Epithelial cell of esophagus (primary cell): Measurements from ENCODE around the gene SH3BP4.

Source experiments
- DNase-seq: peaks from one replicate; pipeline ENCODE4 v3.0.0; 2010; ENCODE audit warnings: low read depth
- H3K4me3 ChIP-seq: 2 replicates; pipeline ENCODE4 v1.5.1; 2011; ENCODE audit warnings: mild to moderate bottlenecking, low read length, control low read depth
- TF ChIP-seq, protein P1 (sequence below): IDR thresholded peaks from 2 replicates; pipeline ENCODE4 v1.5.1; 2011; ENCODE audit warnings: low read depth, mild to moderate bottlenecking, low read length, control low read depth, inconsistent platforms; ENCODE audit not compliant: insufficient read depth; ENCODE audit errors: missing control alignments

The SH3BP4 gene

DNA sequence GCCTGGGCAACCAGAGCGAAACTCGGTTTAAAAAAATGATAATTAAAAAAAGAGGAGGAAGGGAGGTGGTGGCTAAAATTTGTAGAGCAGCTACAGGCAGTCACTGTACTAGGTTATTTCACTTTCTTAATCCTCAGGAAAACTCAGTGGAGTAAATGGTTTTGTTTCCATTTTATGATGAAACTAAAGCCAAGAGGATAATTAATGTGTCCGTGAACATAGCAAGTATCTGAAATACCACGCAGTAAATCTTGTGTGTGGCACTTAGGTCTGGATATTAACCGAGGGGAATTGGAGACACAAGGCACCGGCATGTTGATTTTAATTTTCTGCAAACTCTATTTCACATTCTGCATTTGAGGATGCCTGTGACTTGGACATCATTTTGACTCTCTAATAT is 14.5 kb downstream of the SH3BP4 start:
- TF ChIP-seq, protein P1, sequence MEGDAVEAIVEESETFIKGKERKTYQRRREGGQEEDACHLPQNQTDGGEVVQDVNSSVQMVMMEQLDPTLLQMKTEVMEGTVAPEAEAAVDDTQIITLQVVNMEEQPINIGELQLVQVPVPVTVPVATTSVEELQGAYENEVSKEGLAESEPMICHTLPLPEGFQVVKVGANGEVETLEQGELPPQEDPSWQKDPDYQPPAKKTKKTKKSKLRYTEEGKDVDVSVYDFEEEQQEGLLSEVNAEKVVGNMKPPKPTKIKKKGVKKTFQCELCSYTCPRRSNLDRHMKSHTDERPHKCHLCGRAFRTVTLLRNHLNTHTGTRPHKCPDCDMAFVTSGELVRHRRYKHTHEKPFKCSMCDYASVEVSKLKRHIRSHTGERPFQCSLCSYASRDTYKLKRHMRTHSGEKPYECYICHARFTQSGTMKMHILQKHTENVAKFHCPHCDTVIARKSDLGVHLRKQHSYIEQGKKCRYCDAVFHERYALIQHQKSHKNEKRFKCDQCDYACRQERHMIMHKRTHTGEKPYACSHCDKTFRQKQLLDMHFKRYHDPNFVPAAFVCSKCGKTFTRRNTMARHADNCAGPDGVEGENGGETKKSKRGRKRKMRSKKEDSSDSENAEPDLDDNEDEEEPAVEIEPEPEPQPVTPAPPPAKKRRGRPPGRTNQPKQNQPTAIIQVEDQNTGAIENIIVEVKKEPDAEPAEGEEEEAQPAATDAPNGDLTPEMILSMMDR = no peak
- no peak for DNase-seq
- no peak overlapping the region for H3K4me3 ChIP-seq

DNA sequence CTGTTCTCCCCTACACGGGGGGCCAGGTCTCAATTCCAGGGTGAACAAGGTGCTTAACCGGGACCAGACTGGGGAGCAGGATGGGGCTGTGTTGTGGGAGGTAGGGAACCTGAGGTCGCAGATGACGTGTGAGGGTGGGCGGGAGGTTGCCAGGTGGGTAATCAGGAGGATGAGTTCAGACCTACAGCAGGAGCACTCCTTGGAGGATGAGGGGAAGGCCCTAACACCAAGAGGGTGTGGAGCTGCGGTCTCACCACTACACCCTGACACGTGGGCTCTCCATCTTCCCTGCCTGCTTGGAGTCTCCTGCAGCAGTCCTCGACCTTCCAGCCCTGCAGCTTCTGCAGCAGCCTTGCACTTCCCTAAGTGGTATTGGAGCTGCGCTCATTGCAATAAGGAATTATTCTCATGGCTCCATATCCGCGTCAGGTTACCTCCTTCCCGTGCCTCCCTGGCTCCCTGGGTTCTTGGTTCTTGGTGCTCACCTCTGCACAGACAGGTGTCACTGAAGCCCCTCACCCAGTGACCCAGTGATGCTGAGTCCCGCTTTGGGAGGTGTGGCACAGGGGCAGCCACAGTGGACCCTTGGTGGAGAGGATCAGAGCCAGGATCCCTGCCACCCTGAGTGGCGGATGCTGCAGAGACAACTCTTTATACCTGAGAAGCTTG is 15.5 kb downstream of the SH3BP4 start:
- no peak for DNase-seq
- TF ChIP-seq, protein P1 = no peak
- H3K4me3 ChIP-seq = no peak overlapping the region

DNA sequence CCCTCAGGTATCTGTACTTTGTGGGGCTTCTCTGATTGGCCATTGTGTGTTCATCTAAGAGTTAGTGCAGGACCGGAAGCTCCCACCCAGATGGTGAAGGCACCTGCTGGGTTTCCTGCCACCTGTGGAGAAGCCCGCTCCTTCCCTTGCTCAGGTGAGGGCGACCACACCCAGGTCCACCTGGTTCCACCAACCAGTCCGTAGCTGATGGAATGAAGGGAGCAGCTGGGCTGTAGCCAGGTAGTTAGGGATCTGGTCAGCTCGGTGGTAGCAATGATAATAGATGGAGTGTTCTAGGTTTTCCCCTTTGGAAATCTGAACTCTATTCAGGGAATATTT is 16.0 kb downstream of the SH3BP4 start:
- H3K4me3 ChIP-seq = no peak overlapping the region
- TF ChIP-seq, protein P1 = no peak
- no peak for DNase-seq

DNA sequence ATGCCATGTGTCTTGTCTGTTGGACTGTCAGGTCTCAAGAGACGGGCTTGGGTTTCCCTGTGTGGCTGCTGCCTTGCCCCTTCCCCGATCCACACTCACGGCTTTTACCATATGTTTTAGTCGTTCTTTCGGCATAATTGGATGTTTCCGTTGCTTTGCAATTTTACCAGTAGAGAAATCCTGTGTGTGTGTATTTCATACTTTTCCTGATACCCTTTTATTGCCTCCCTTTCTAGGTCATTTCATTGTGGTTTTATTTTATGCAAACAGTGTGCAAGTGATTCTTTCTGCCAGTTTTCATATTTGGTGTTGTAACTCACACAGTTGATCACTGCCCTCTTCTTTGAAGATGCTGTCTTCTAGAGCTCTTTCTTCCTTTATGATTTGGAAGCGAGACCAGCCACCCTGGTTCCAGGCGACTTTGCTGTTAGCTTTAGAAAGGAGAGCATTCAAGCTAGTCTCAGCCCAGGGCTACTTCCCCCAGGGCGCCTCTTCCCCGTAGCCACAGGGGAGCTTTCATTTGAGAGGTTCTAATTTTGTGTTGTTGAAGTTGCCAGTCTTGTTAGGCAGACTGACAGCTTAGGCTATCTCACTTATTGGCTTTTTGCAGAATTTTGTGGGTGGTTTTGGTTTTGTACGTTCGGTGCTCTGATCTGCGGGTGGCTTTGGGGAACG is 17.0 kb downstream of the SH3BP4 start:
- no peak overlapping the region for H3K4me3 ChIP-seq
- DNase-seq = no peak
- TF ChIP-seq, protein P1 = no peak

DNA sequence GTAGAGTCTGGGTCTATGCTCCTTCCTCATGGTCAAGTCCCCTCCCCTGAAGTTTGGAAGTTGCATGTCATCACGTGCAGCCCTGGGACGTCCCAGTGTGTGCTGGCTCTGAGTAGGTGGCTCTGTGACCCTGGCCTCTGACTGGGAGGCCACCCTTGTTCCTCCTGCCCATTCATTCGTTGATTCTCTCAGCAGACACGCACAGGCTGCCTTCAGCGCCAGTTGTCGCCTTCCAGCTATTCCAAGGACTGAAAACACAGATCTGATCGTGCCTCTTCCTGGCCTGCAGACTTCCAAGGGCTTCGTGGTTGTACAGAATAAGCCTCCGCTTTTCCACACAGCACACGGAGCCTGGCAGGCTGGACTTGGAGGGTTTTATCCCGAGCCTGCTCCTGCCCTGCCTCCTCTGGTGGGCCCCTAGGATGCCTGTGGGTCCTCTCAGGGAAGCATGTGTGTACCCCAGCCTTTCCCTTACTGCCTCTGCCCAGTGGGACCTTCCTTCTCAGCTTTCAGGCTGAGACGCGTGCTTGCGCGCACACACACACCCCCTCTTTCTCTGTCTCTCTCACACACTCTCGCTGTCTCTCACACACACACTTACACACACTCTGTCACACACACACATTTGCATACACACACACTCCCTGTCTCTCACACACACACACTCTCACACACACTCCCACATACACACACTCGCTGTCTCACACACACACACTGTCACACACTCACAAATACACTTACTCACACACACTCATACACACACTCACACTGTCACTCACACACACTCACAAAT is 17.7 kb downstream of the SH3BP4 start:
- DNase-seq = no peak
- TF ChIP-seq, protein P1 = no peak
- H3K4me3 ChIP-seq = no peak overlapping the region

DNA sequence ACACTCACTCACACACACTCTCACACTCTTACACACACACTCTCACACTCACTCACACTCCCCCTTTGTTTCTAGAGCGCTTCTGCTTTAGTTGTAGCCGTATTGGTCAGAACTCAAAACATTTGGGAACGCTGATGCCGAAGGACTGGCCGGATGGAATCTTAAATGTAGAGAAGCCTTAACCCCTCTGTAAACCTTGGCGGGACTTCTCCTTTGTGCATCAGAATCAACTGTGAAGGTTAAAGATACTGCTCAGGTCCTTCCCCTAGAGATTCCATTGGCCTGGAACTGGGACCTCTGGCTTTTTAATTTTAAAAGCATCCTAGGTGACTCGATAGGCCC is 18.3 kb downstream of the SH3BP4 start:
- TF ChIP-seq, protein P1 = no peak
- no peak for DNase-seq
- no peak overlapping the region for H3K4me3 ChIP-seq
